GM04503 (cell line): ENCODE measurements around the gene AHSP.
"Not testable (repeated sequence)": the region's sequence is repeated elsewhere in the genome, so short reads cannot be mapped to it uniquely, and the experiment has no call there.

Experiments used
- DNase-seq: peaks from one replicate; pipeline ENCODE4 v3.0.0-alpha.2; 2012; ENCODE audit warnings: low read depth

The AHSP gene

GRCh38 chr16:31531096-31531495 is 3.4 kb downstream of the AHSP start:
- DNase-seq = no peak

GRCh38 chr16:31532120-31532519 is 4.4 kb downstream of the AHSP start:
- no peak for DNase-seq

- no peak for DNase-seq
Observed at GRCh38 chr16:31532896-31533295, 5.2 kb downstream of the AHSP start.

GRCh38 chr16:31535737-31536136 is 8.0 kb downstream of the AHSP start:
- DNase-seq = no peak

- no peak for DNase-seq
Observed at GRCh38 chr16:31536804-31537361, 9.2 kb downstream of the AHSP start.

GRCh38 chr16:31537362-31538242 is 9.9 kb downstream of the AHSP start:
- DNase-seq = no peak

GRCh38 chr16:31538243-31538598 is 10.5 kb downstream of the AHSP start:
- not testable (repeated sequence) for DNase-seq

GRCh38 chr16:31539762-31540161 is 12.1 kb downstream of the AHSP start:
- not testable (repeated sequence) for DNase-seq

- DNase-seq = no peak
Observed at GRCh38 chr16:31542763-31543162, 15.1 kb downstream of the AHSP start.

GRCh38 chr16:31561426-31562233 is 33.9 kb downstream of the AHSP start:
- no peak for DNase-seq

GRCh38 chr16:31568577-31569359 is 41.1 kb downstream of the AHSP start:
- DNase-seq = no peak

- DNase-seq = no peak
Observed at GRCh38 chr16:31569360-31569717, 41.6 kb downstream of the AHSP start.

- DNase-seq = no peak
Observed at GRCh38 chr16:31572821-31573220, 45.1 kb downstream of the AHSP start.

- DNase-seq = peak; percentile 2
Observed at GRCh38 chr16:31574159-31574558, 46.5 kb downstream of the AHSP start.

GRCh38 chr16:31577411-31577810 is 49.7 kb downstream of the AHSP start:
- DNase-seq = no peak
